ENCODE results near the gene PLEKHG2. TPM values are rescaled to one million over a fixed set of nuclear protein-coding genes. Genes with fewer than 3 reads are reported as not detected.

PLEKHG2 gene
- total and polyA plus RNA-seq, 9 of the 15 experiments (the other 6 are each of a cell fraction or from before 2014, with no cell fraction given): 0.98 to 45.7 (median 9.8) TPM

GRCh38 chr19:39412100-39412866 lies at the start of gene PLEKHG2 (continued):
- TF ChIP-seq MTA3 (IDR thresholded peaks at IDR 0.05; ENCODE audit: borderline replicate concordance): peak; percentile 69; the same call in 1 of the 2 replicates
- peak; percentile 100 for TF ChIP-seq ADNP (tag; IDR thresholded peaks at IDR 0.05)
- TF ChIP-seq RAD51 (IDR thresholded peaks at IDR 0.05; ENCODE audit: borderline replicate concordance, low read depth): peak; percentile 93
- TF ChIP-seq PBX2 (CRISPR knock-in tag; IDR thresholded peaks at IDR 0.05; ENCODE audit: low read depth): 0 out of 2 replicates have a peak, but pooled peaks have one; percentile 18
- TF ChIP-seq PBX2 (tag; conservative IDR thresholded peaks at IDR 0.05; ENCODE audit: low read depth): no peak; the same call in 1 of the 2 replicates
- TF ChIP-seq ZNF24 (IDR thresholded peaks at IDR 0.05): peak; percentile 8; the same call in 1 of the 2 replicates
- peak in 1 of 2 experiments; percentile 75; a peak in 3 of 4 replicates for TF ChIP-seq TRIM24 (IDR thresholded peaks at IDR 0.05)
- TF ChIP-seq KHSRP (IDR thresholded peaks at IDR 0.05): no peak
- TF ChIP-seq CXXC5 (CRISPR knock-in tag; IDR thresholded peaks at IDR 0.05): peak; percentile 94
- TF ChIP-seq HMGN3 (IDR thresholded peaks at IDR 0.05; ENCODE audit: borderline replicate concordance, extremely low read depth, insufficient read length, low read depth, low read length): peak; percentile 87
- TF ChIP-seq PHF8 (IDR thresholded peaks at IDR 0.05; ENCODE audit: borderline replicate concordance, low read length): peak; percentile 67; the same call in 1 of the 2 replicates
- no peak for TF ChIP-seq BMI1 (IDR thresholded peaks at IDR 0.05; ENCODE audit: low read length)
- TF ChIP-seq ZEB2 (IDR thresholded peaks at IDR 0.05): no peak
- peak; percentile 86 for TF ChIP-seq HNRNPK (IDR thresholded peaks at IDR 0.05; ENCODE audit: low read depth, low read length, poor library complexity, severe bottlenecking)
- peak; percentile 65 to 97; a peak in 3 of 4 replicates for TF ChIP-seq TBL1XR1 (IDR thresholded peaks at IDR 0.05; ENCODE audit: low read length in 2 of 2)
- peak in 1 of 2 experiments; percentile 82; a peak in 2 of 3 replicates for TF ChIP-seq CBX3 (IDR thresholded peaks at IDR 0.05; ENCODE audit: borderline replicate concordance in 1 of 2, low read length in 2 of 2)
- peak; percentile 29; the same call in 1 of the 2 replicates for TF ChIP-seq MEF2D (tag; conservative IDR thresholded peaks at IDR 0.05; ENCODE audit: low read depth)
- TF ChIP-seq ZNF175 (CRISPR knock-in tag; IDR thresholded peaks at IDR 0.05; ENCODE audit: low read depth): 0 out of 2 replicates have a peak, but pooled peaks have one; percentile 46
- peak; percentile 95 for TF ChIP-seq ETS2 (tag; IDR thresholded peaks at IDR 0.05; ENCODE audit: borderline replicate concordance, poor library complexity, severe bottlenecking)
- peak; percentile 73; the same call in 1 of the 2 replicates for TF ChIP-seq KLF6 (CRISPR knock-in tag; IDR thresholded peaks at IDR 0.05; ENCODE audit: borderline replicate concordance)
- TF ChIP-seq ZBTB33 (CRISPR knock-in tag; IDR thresholded peaks at IDR 0.05): peak; percentile 84
